Measurements from ENCODE around the gene SHROOM3. TPM values are rescaled to one million over a fixed set of nuclear protein-coding genes. Genes with fewer than 3 reads are reported as not detected.
A peak's percentile ranks its signal among the peaks of the same experiment; 100 is the strongest.

SHROOM3 gene
- polyA plus RNA-seq, 1 experiment, result 9.5 TPM

- ChIA-PET POLR2A (no interaction called here), CTCF (no interaction called here)
- no peak for TF ChIP-seq CTCF (IDR thresholded peaks at IDR 0.05; ENCODE audit: low read depth, low read length)
- Histone ChIP-seq H3K27me3 (ENCODE audit: control insufficient read depth, insufficient read depth, low read length) (no peaks in the 10 kb centered on the region), H3K27ac (ENCODE audit: low read depth, low read length) (no peak overlapping the region), H3K9me3 (ENCODE audit: control insufficient read depth, insufficient read depth, low read length) (no peaks in the 10 kb centered on the region), H3K4me3 (ENCODE audit: low read depth, low read length) (no peak overlapping the region)
- no peak for DNase-seq (ENCODE audit: low read depth, low spot score)
These were observed 129.3 kb downstream of the SHROOM3 start for GRCh38 chr4:76564123-76564915.

DNA sequence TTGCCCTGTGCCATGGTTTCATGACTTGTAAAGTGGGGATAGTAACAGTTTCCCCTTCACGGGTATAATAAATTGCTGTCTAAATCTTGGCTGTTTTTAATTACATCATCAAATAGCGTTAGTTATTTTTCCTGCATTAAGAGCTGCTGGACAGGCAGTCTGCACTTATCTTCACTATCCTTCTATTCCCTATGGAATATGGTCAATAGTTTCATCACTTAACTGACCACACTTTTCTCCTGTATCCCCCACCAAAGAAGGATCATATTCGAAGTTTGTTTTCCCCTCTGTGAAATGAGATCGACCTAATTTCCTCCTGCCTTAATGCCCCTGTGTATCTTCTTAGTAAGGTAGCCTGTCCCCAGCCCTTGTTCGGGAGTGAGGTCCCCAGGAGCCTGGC, 133.2 kb downstream of the SHROOM3 start:
- no peaks in the 10 kb centered on the region for H3K27me3 ChIP-seq (ENCODE audit: control insufficient read depth, insufficient read depth, low read length)
- no peaks in the 10 kb centered on the region for H3K9me3 ChIP-seq (ENCODE audit: control insufficient read depth, insufficient read depth, low read length)
- ChIA-PET CTCF (no interaction called here), POLR2A (no interaction called here)
- TF ChIP-seq CTCF (IDR thresholded peaks at IDR 0.05; ENCODE audit: low read depth, low read length), result no peak
- H3K4me3 ChIP-seq (ENCODE audit: low read depth, low read length), result no peak overlapping the region
- no peak for DNase-seq (ENCODE audit: low read depth, low spot score)
- no peak overlapping the region for H3K27ac ChIP-seq (ENCODE audit: low read depth, low read length)

- ChIA-PET POLR2A (no interaction called here), CTCF (no interaction called here)
- H3K4me3 ChIP-seq (ENCODE audit: low read depth, low read length), result no peak overlapping the region
- H3K27me3 ChIP-seq (ENCODE audit: control insufficient read depth, insufficient read depth, low read length), result no peaks in the 10 kb centered on the region
- DNase-seq (ENCODE audit: low read depth, low spot score), result no peak
- no peak overlapping the region for H3K27ac ChIP-seq (ENCODE audit: low read depth, low read length)
- no peak for TF ChIP-seq CTCF (IDR thresholded peaks at IDR 0.05; ENCODE audit: low read depth, low read length)
- no peaks in the 10 kb centered on the region for H3K9me3 ChIP-seq (ENCODE audit: control insufficient read depth, insufficient read depth, low read length)
These were observed 134.2 kb downstream of the SHROOM3 start for GRCh38 chr4:76569225-76569624.

GRCh38 chr4:76569706-76570105, 134.7 kb downstream of the SHROOM3 start:
- DNase-seq (ENCODE audit: low read depth, low spot score), result no peak
- TF ChIP-seq CTCF (IDR thresholded peaks at IDR 0.05; ENCODE audit: low read depth, low read length), result no peak
- ChIA-PET POLR2A (interaction anchor here (0.6 kb wide), 1 partner anchor 21 kb away, joined by 5 read pairs; no protein-coding TSS in a partner anchor), CTCF (no interaction called here)
- no peaks in the 10 kb centered on the region for H3K27me3 ChIP-seq (ENCODE audit: control insufficient read depth, insufficient read depth, low read length)
- no peak overlapping the region for H3K4me3 ChIP-seq (ENCODE audit: low read depth, low read length)
- H3K9me3 ChIP-seq (ENCODE audit: control insufficient read depth, insufficient read depth, low read length), result no peaks in the 10 kb centered on the region
- H3K27ac ChIP-seq (ENCODE audit: low read depth, low read length), result no peak overlapping the region

GRCh38 chr4:76570141-76570973, 135.3 kb downstream of the SHROOM3 start:
- peak; percentile 57 for DNase-seq (ENCODE audit: low read depth, low spot score)
- peak overlapping the region; percentile 67 for H3K27ac ChIP-seq (ENCODE audit: low read depth, low read length)
- H3K27me3 ChIP-seq (ENCODE audit: control insufficient read depth, insufficient read depth, low read length), result no peaks in the 10 kb centered on the region
- TF ChIP-seq CTCF (IDR thresholded peaks at IDR 0.05; ENCODE audit: low read depth, low read length), result no peak
- ChIA-PET CTCF (interaction anchor here (0.7 to 1.2 kb wide), 2 partner anchors 16 to 64 kb away, joined by 3 read pairs; no protein-coding TSS in a partner anchor), POLR2A (interaction anchor here (0.6 kb wide), 1 partner anchor 20 kb away, joined by 5 read pairs; no protein-coding TSS in a partner anchor)
- H3K9me3 ChIP-seq (ENCODE audit: control insufficient read depth, insufficient read depth, low read length), result no peaks in the 10 kb centered on the region
- H3K4me3 ChIP-seq (ENCODE audit: low read depth, low read length), result no peak overlapping the region; the same call in none of the 2 replicates
